KMS-11 (cell line): Measurements from ENCODE around the gene ENDOU.

Experiments
- H2AFZ ChIP-seq: fragments of 200-600 bp; sonication (generic); 2 replicates; pipeline ENCODE4 v1.6.1; 2016; ENCODE audit warnings: antibody characterized with exemption, mixed run types, low read depth
- H3K27ac ChIP-seq: fragments of 200-600 bp; sonication (generic); 2 replicates; pipeline ENCODE4 v1.6.1; 2016; ENCODE audit warnings: mild to moderate bottlenecking, mixed run types
- H3K27me3 ChIP-seq: fragments of 200-600 bp; sonication (generic); 2 replicates; pipeline ENCODE4 v1.6.1; 2017; ENCODE audit warnings: mild to moderate bottlenecking, low read depth, mixed run types, moderate library complexity; ENCODE audit not compliant: insufficient read depth
- H3K36me3 ChIP-seq: fragments of 200-600 bp; sonication (generic); 2 replicates; pipeline ENCODE4 v1.6.1; 2017; ENCODE audit warnings: mild to moderate bottlenecking, mixed run types; ENCODE audit not compliant: insufficient read depth
- H3K4me1 ChIP-seq: fragments of 200-600 bp; sonication (generic); 2 replicates; pipeline ENCODE4 v1.6.1; 2016; ENCODE audit warnings: mild to moderate bottlenecking, low read depth, mixed run types; ENCODE audit not compliant: poor library complexity, severe bottlenecking
- H3K4me2 ChIP-seq: fragments of 200-600 bp; sonication (generic); 2 replicates; pipeline ENCODE4 v1.7.0; 2016; ENCODE audit warnings: mild to moderate bottlenecking, mixed run types
- H3K4me3 ChIP-seq: fragments of 200-600 bp; sonication (generic); IDR thresholded peaks from 2 replicates; pipeline ENCODE4 v1.6.1; 2017; ENCODE audit warnings: low read depth, low read length, mixed read lengths; ENCODE audit not compliant: insufficient read depth
- H3K79me2 ChIP-seq: fragments of 200-600 bp; sonication (generic); 2 replicates; pipeline ENCODE4 v1.6.1; 2016; ENCODE audit warnings: low read depth, mixed run types; ENCODE audit not compliant: insufficient read depth
- H3K9ac ChIP-seq: fragments of 200-600 bp; sonication (generic); 2 replicates; pipeline ENCODE4 v1.6.1; 2016; ENCODE audit warnings: mild to moderate bottlenecking, mixed run types
- H4K20me1 ChIP-seq: fragments of 200-600 bp; sonication (generic); 2 replicates; pipeline ENCODE4 v1.6.1; 2016; ENCODE audit warnings: mild to moderate bottlenecking, mixed run types; ENCODE audit not compliant: insufficient read depth
- CTCF ChIP-seq: fragments of 200-600 bp; sonication (generic); conservative IDR thresholded peaks from 2 replicates; pipeline ENCODE4 v1.6.1; 2017; ENCODE audit warnings: low read depth, mild to moderate bottlenecking, antibody characterized with exemption, low read length, moderate library complexity, mixed read lengths

Gene ENDOU

GRCh38 chr12:47746073-47746472, 20.8 kb upstream of the ENDOU start:
- no peak for TF ChIP-seq CTCF

GRCh38 chr12:47745485-47746041, 20.3 kb upstream of the ENDOU start:
- H3K27me3 ChIP-seq: no peaks in the 10 kb centered on the region
- no peak overlapping the region for H3K4me2 ChIP-seq
- peaks cover 42% of the 10 kb centered on the region for H3K4me1 ChIP-seq
- no peak overlapping the region for H2AFZ ChIP-seq
- no peaks in the 10 kb centered on the region for H4K20me1 ChIP-seq
- no peak overlapping the region for H3K27ac ChIP-seq
- no peaks in the 10 kb centered on the region for H3K36me3 ChIP-seq
- H3K4me3 ChIP-seq: no peak overlapping the region
- TF ChIP-seq CTCF: no peak
- no peaks in the 10 kb centered on the region for H3K79me2 ChIP-seq
- H3K9ac ChIP-seq: no peak overlapping the region

More at GRCh38 chr12:47746073-47746472, 20.8 kb upstream of the ENDOU start:
- Histone ChIP-seq H4K20me1 (no peaks in the 10 kb centered on the region), H3K4me2 (no peak overlapping the region), H3K27me3 (no peaks in the 10 kb centered on the region), H3K4me1 (peaks cover 36% of the 10 kb centered on the region), H2AFZ (no peak overlapping the region), H3K27ac (no peak overlapping the region), H3K4me3 (no peak overlapping the region), H3K36me3 (no peaks in the 10 kb centered on the region), H3K79me2 (no peaks in the 10 kb centered on the region), H3K9ac (no peak overlapping the region)

- H3K4me1 ChIP-seq: peaks cover 48% of the 10 kb centered on the region
- no peaks in the 10 kb centered on the region for H3K36me3 ChIP-seq
- H3K4me3 ChIP-seq: no peak overlapping the region
- no peaks in the 10 kb centered on the region for H3K27me3 ChIP-seq
- no peaks in the 10 kb centered on the region for H3K79me2 ChIP-seq
- no peak overlapping the region for H3K9ac ChIP-seq
- TF ChIP-seq CTCF: no peak
- H4K20me1 ChIP-seq: no peaks in the 10 kb centered on the region
- no peak overlapping the region for H3K27ac ChIP-seq
- no peak overlapping the region for H3K4me2 ChIP-seq
- H2AFZ ChIP-seq: no peak overlapping the region
These were observed 19.6 kb upstream of the ENDOU start for GRCh38 chr12:47744778-47745436.

- Histone ChIP-seq H3K9ac (no peak overlapping the region), H3K79me2 (no peaks in the 10 kb centered on the region), H3K4me3 (no peak overlapping the region), H4K20me1 (no peaks in the 10 kb centered on the region), H3K36me3 (no peaks in the 10 kb centered on the region), H2AFZ (no peak overlapping the region), H3K4me1 (peaks cover 56% of the 10 kb centered on the region), H3K27ac (no peak overlapping the region), H3K27me3 (no peaks in the 10 kb centered on the region), H3K4me2 (no peak overlapping the region)
- peak; percentile 76 for TF ChIP-seq CTCF
These were observed 18.8 kb upstream of the ENDOU start for GRCh38 chr12:47744005-47744651.
